Ovary (tissue), 3 donors: ENCODE data around the gene SLC2A5.
"Not testable (repeated sequence)": the region's sequence is repeated elsewhere in the genome, so short reads cannot be mapped to it uniquely, and the experiment has no call there.

Source experiments
- POLR2A ChIP-seq: fragments of 450-650 bp; IDR thresholded peaks from one replicate; pipeline ENCODE4 v1.6.1; 2017; ENCODE audit warnings: antibody characterized with exemption, mild to moderate bottlenecking, moderate library complexity
- TF ChIP-seq, protein P1 (sequence below), 3 donors: fragments of 450-650 bp in 2 of 3; fragments of 200-600 bp in 1 of 3; IDR thresholded peaks; one replicate each; pipeline versions ENCODE4 v1.5.1 to v1.8.0; 2016 to 2022; ENCODE audit warnings: antibody characterized with exemption in 3 of 3, mild to moderate bottlenecking in 1 of 3
- donor health status: DM: no; HTN: no; CAD: no.

DNA sequence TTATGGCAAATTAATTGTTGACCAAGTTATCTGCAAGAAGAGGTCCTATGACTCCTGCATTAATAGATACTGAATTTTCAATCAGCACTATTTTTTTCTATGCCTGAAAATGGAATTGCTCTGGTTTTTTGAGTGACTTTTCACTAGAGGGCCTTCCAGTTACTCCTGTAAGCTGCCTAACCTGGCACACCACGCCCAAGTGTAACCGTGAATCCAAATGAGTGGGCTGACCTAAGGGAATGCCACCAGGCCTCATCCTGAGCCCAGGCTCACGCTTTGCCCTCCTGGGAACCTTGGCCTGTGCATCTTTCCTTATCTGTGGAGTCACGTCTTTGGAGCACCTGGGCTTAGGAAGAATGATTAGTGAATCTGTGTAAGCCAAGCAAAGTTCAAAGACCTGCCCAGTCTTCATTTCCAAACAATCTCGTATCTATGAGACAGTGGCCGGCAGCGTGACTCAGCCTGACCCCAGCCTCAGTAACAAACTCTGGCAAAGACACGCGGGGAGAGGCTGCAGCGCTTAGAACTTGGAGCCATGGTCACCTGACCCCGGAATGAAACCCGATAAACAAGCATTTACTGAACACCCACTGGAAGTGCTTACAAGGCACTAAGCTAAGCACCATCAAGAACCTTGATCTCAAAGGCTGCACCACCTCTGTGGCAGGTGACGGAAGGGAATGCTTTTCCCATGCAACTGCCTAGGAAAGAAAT lies 75.3 kb downstream of the SLC2A5 start:
- TF ChIP-seq, protein P1, sequence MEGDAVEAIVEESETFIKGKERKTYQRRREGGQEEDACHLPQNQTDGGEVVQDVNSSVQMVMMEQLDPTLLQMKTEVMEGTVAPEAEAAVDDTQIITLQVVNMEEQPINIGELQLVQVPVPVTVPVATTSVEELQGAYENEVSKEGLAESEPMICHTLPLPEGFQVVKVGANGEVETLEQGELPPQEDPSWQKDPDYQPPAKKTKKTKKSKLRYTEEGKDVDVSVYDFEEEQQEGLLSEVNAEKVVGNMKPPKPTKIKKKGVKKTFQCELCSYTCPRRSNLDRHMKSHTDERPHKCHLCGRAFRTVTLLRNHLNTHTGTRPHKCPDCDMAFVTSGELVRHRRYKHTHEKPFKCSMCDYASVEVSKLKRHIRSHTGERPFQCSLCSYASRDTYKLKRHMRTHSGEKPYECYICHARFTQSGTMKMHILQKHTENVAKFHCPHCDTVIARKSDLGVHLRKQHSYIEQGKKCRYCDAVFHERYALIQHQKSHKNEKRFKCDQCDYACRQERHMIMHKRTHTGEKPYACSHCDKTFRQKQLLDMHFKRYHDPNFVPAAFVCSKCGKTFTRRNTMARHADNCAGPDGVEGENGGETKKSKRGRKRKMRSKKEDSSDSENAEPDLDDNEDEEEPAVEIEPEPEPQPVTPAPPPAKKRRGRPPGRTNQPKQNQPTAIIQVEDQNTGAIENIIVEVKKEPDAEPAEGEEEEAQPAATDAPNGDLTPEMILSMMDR (IDR thresholded peaks at IDR 0.05) = not testable (repeated sequence)
- TF ChIP-seq POLR2A = not testable (repeated sequence)
